Middle frontal gyrus (tissue), 1 donor: Measurements from ENCODE around the gene NUFIP2.
"Not testable (repeated sequence)": the region's sequence is repeated elsewhere in the genome, so short reads cannot be mapped to it uniquely, and the experiment has no call there.

Experiments used
- DNase-seq: peaks from one replicate; pipeline ENCODE4 v3.0.0-alpha.2; 2015; ENCODE audit warnings: low spot score; ENCODE audit errors: extremely low spot score

Gene NUFIP2

DNA sequence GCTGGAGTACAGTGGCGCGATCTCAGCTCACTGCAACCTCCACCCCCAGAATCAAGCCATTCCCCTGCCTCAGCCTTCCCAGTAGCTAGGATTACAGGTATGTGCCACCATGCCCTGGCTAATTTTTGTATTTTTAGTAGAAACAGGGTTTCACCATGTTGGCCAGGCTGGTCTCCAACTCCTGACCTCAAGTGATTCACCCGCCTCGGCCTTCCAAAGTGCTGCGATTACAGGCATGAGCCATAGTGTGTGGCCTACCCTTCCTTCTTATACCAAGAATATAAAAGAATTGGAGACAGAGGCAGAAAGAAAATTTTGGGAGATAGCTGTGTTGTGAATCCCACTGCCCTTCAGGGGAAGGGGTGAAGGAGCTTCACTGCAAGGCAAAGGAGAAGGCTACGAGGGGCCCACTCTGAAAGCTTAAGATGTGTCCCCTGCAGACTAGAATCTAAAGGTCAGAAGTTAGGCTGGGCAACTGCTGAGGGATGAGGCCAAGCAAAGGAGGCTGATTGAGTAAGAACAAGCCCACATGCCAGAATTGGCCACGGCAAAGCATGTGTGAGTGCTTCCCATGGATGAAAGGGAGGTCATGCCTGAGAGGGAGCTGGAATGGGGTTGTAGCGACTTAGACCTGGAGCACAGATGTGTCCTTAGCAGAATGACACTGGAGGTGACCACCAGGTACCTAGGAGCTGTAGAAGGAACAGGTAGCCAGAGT lies 55.7 kb downstream of the NUFIP2 start:
- no peak for DNase-seq

DNA sequence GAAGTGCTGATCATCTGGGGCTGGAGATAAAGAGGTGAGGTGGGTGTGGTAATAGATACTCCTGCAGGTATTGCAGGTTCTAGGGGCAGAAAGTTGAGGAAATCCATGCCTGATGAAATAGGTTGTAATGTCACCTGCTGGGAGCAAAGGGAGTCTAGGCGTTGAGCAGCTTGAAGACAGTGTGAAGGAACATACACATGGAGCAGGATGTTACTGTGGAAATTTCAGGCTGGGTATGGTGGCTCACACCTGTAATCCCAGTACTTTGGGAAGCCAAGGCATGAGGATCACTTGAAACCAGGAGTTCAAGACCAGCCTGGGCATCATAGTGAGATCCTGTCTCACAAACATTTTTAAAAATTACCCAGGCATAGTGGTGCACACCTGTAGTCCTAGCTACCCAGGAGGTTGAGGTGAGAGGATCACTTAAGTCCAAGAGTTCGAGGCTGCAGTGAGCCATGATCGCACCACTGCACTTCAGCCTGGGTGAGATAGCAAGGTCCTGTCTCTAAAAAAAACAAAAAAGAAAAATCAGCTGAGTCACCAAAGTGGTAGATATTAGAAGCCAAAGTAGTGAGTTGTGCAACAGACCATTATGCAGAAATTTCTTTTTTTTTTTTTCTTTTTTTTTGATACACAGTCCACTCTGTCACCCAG lies 56.3 kb downstream of the NUFIP2 start:
- DNase-seq, result no peak

DNA sequence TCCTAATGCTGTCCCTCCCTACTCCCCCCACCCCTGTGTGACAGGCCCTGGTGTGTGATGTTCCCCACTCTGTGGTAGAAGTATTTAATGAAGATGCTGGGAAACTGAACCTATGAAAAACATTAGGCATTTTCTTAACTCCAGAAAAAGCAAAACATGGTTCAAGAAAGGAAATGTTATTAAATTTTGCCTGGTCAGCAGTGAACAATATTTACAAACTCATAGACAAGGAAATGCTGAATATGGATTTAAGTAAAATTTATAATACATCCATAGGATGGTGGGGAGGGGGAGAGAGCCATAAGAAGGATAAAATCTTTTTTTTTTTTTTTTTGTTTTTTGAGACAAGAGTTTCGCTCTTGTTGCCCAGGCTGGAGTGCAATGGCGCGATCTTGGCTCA lies 58.0 kb downstream of the NUFIP2 start:
- no peak for DNase-seq

DNA sequence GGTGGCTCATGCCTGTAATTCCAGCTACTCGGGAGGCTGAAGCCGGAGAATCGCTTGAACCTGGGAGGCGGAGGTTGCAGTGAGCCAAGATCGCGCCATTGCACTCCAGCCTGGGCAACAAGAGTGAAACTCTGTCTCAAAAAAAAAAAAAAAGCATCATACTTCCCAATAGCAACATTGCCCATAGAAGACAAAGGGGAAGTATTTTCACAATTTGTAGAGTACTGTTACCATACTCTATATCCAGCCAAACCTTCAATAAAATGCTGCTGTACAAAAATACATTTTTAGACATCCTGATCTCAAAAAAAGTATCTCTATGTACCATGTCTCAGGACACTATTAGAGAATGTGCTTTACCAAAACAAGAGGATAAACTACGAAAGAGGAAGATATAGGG lies 59.0 kb downstream of the NUFIP2 start:
- not testable (repeated sequence) for DNase-seq

DNA sequence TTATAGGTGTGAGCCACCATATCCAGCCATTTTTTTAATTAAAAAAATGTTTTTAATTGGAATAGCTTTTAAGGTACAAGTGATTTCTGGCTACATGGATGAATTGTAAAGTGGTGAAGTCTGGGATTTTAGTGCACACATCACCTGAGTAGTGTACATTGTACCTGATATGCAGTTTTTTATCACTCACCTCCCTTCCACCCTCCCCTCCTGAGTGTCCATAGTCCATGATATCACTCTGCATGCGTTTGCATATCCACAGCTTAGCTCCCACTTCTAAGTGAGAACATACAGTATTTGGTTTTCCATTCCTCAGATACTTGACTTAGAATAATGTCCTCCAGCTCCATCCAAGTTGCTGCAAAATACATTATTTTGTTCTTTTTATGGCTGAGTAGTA lies 60.6 kb downstream of the NUFIP2 start:
- DNase-seq, result no peak

DNA sequence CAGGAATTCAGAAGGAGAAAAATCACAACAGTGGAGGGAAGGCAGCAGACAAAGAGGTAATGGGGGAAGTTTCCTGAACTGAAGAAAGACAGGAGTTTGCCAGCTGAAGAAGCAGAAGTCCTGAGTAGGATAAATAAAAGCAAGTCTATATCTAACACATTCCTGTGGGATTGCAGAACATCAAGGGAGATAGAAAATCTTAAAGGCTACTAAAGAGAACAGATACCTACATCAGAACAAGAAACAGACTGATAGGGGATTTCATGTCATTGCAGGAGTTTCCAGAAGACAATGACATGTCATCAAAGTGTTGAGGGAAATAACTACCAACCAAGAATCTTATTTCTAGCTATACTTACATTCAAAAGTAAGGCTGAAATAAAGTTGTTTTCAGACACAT lies 68.6 kb downstream of the NUFIP2 start:
- no peak for DNase-seq

DNA sequence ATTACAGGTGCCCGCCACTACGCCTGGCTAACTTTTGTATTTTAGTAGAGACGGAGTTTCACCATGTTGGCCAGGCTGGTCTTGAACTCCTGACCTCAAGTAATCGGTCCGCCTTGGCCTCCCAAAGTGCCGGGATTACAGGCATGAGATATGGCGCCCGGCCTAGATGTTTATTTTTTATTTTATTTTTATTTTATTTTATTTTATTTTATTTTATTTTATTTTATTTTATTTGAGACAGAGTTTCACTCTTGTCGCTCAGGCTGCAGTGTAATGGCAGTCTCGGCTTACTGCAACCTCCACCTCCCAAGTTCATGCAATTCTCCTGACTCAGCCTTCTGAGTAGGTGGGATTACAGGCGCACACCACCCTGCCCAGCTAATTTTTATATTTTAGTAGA lies 72.6 kb downstream of the NUFIP2 start:
- not testable (repeated sequence) for DNase-seq

DNA sequence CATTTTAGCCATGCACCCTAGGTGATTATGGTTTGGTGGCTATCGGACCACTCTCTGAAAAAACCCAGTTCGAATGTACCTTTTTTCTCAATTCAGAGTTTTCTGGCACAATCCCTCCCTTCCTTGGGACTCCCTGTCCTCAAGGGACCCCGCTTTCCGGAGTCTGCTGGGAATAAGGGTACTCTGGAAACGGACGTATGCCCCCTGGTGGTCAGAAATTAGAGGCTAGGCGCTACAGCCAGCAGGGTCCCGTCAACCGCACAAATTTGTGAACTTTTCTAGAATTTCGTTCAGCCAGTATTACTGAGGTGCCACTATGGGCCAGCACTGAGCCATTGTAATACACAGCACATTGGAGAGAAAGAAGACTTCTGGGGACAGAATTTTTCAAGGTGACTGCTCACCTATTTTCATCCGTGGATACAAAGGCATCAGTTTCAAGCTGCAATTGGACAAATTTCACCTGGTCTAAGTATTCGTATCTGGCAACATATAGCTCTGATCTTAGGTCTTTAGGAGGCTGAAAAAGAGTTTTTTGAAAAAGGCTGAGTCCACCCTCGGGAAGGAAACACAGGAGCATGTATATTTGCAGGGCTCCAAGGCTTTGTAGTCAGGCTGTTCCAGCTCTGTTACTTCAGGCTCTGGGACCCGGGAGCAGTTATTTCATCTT lies 74.4 kb downstream of the NUFIP2 start:
- DNase-seq, result peak; percentile 78

DNA sequence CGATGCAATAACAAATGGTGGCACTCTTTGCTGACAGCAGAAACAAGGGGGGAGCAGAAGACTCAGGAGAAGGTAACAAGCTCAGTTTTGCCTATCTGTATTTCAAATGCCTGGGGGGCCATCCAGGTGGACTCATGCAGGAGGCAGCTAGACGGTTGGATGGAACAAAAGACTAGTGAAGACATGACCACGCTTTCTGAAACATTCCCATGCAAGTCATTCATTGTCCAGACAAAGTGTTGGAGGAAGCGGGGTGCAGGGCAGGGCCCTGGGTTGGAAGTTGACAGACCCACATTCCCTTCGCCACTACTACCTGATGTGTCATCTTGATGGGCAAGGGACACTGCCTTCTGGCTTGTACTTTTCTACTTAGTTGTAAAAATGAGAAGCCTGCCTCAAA lies 77.1 kb downstream of the NUFIP2 start:
- no peak for DNase-seq

DNA sequence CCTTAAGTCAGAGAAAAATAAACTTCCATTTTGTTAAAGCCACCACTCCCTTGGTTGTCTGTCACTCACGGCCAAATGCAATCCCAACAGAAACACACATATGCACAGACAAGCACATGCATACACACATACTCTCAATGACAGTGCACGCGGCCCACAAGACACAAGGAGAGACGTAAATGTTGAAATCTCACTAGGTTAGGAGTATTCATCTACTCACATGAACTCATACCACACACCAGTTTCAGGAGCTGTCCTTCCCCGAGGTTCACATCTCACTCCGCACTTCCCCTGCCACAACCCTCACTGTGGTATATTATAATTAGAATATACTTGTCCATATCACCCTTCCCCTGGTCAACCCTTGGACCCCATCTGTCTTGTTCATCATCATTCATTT lies 77.8 kb downstream of the NUFIP2 start:
- no peak for DNase-seq

DNA sequence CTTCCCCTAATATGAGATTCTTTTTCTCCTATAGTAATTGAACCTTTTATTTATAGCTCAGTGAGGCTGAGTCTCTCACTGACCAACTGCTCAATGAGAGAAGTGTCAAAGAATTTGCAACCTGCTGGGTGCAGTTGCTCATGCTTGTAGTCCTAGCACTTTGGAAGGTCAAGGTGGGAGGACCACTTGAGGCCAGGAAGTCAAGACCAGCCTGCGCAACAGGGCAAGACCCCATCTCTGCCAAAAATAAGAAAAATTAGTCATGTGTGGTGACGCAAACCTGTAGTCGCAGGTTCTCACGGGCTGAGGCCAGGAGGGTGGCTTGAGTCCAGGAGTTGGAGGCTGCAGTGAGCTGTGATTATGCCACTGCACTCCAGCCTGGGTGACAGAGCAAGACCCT lies 78.2 kb downstream of the NUFIP2 start:
- DNase-seq, result no peak

DNA sequence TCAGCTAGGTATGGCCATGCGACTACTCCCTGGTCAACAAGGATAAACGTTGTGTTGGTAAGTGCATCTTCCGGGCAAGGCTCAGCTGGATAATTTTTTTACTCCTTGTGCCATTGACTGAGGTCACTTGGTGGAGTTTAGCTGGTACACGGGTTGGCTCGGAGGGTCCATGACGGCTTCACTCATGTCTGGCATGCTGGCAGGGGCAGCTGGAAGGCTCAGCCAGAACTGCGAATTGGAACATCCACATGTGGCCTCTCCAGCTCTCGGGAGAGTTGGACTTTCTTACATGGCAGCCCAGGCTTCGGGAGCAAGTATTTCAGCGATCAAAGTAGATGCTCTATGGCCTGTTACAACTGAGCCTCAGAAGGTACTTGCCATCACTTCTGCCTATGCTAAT lies 78.8 kb downstream of the NUFIP2 start:
- DNase-seq, result no peak

DNA sequence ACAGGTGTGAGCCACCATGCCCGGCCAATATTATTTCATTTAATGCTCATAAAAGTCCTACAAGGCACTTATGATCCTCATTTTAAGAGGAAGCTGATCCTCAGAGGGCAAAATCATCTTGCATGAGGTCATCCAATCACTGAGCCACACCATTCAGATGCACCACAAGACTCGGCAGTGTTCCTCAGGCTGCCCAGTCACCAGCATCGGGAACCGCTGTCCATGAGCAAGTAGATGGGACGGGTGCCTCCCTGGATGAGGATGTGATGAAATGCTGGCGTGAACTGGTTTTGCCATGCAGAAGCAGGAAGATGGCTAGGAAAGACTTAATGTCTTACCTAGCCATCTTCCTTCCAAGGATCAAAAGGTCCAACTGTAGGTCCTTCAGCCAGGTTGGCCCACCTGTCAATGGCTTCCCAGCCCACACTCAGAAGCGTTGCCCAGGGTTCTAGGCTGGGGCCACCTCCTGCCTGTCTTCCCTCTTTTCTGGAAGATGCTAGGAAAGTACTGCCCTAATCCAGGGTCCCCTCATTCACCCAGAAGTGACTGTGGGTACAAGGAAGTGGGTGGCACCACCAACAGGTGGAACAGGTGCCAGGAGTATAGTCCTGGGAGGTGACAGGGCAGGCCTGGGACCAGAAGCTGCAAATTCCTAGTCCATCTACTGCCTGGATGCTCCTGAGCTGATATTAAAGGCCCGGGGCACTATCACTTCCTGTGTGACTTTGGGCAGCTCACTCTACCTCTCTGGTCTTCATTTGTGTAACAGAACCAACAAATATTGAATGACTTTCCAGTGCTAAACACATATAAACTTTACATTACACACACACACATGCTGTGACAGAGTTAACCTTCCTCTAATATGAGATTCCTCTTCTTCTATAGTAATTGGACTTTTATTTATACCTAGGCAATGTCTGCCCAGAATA lies 79.5 kb downstream of the NUFIP2 start:
- DNase-seq, result no peak

DNA sequence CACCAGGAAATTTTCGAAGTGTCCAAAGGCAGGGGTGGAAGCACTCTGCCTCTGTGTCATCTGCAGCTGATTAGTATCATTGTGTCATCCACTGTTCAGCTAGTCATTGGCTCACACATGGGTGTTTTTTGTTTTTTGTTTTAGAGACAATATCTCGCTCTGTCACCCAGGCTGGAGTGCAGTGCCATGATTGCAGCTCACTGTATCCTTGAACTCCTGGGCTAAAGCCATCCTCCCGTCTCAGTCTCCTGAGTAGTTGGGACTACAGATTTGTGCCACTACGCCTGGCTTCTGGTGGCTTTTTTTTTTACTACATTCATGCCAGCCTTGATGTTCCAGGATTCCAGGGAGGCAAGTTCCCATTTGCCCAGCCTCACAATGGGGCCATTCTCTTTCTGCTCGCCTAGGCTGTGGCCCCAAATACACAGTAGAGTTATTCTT lies 81.2 kb downstream of the NUFIP2 start:
- peak; percentile 63 for DNase-seq

DNA sequence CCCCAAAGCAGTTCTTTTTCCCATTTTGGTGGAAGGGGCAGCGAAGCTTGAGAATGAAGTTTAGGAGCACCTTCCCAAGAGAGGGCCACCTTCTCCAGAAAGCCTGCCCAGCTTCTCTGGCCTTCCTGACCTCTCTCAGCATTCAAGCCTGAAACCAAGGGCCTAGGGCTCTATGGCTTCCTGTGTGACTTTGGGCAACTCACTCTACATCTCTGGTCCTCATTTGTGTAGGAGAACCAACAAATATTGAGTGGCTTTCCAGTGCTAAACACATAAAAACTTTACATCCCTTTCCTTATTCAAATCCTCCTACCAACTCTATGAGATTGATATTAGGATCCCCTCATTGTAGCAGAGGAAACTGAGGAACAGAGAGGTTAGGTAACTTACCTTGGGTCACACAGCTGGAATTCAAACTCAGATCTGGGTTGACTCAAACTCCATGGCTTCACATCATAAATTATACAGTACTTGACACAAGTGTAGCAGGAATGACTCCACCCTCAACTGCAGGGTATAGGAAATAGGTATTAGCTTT lies 81.8 kb downstream of the NUFIP2 start:
- DNase-seq, result no peak

DNA sequence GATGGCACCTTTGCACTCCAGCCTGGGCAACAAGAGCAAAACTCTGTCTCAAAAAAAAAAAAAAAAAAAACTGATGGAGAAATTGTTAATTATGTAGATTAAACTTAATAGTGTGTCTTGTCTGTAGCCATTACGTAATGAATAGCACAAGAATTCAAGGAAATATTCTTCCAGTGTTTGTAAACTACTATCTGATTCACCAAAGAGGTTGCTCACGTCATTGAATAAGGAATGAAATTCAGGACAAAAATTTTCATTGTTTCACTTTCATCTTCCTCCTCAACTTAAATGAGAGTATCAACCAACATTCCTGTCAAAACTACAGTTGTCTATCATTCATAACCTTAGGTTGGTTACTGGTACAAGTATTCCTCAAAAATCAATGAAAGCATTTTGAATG lies 83.1 kb downstream of the NUFIP2 start:
- no peak for DNase-seq

DNA sequence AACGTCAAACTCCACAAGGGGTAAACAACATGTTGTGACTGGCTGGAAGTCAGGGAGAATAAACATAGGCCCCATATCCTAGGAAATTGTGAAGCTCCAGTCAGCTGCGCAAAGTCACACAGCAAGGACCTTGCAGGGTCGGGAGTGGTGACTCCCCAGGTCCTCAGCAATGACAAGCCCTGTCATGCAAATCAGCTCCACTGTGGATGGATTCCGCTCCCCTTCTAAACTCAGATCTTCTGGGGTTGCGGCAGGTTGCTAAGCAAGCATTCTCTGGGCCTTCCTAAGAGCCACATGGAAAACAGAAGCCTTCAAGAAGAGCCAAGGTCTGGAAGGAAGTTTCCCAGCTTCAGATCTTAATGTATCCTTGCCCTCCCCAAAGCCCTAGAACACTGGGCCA lies 84.9 kb downstream of the NUFIP2 start:
- DNase-seq, result no peak

DNA sequence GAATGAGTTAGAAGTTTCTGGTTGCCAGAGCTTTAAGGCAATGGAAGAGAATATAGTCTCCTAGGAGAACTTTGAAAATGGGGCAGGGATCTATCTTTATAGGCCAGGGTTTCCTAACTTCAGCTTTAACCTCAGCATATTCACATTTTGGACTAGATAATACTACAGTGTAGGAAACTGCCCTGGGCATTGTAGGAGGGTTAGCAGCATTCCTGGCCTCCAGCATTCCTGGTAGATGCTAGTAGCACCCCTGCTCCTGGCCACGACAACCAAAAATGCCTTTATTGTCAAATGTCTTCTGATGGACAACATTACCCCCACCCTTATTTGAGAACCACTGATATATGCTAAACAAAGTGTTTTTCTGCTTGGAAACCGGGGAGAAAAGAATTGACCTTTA lies 86.0 kb downstream of the NUFIP2 start:
- no peak for DNase-seq
